ENCODE data around the gene KLK14.

Gene KLK14

DNA sequence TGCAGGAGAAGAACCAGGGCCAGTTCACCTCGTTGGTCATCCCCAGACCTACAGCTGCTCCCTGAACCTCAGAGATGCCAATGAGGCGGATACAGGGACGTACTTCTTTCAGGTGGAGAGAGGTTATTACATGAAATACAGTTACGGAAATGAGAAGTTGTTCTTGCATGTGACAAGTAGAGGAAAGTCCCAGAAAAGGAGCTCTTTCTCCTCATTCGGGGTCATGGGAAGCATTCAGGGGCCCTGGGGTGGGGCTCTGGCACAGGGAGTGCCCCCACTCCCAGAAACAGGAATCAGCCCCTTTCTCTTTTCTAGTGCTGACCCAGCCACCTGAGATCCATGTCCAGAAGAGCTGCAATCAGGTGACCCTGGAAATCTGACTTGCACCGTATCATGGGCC, 37.5 kb upstream of the KLK14 start:
- no peak overlapping the region for H3K4me3 Mint-ChIP-seq
- peaks cover 5% of the 10 kb centered on the region for H3K36me3 Mint-ChIP-seq (ENCODE audit: low read depth)
- H3K9me3 Mint-ChIP-seq = no peaks in the 10 kb centered on the region
- H3K4me1 Mint-ChIP-seq (ENCODE audit: low read depth) = peaks cover 79% of the 10 kb centered on the region
- peak overlapping the region; percentile 97 for H3K27ac Mint-ChIP-seq
- no peaks in the 10 kb centered on the region for H3K27me3 Mint-ChIP-seq
- intact Hi-C loops (cut with micrococcal nuclease) = no loop called here

GRCh38 chr19:51119611-51120010, 36.9 kb upstream of the KLK14 start:
- intact Hi-C loops (cut with micrococcal nuclease) = no loop called here
- no peaks in the 10 kb centered on the region for H3K27me3 Mint-ChIP-seq
- H3K27ac Mint-ChIP-seq = peak overlapping the region; percentile 97
- peaks cover 79% of the 10 kb centered on the region for H3K4me1 Mint-ChIP-seq (ENCODE audit: low read depth)
- no peaks in the 10 kb centered on the region for H3K9me3 Mint-ChIP-seq
- H3K36me3 Mint-ChIP-seq (ENCODE audit: low read depth) = no peaks in the 10 kb centered on the region
- H3K4me3 Mint-ChIP-seq = no peak overlapping the region

DNA sequence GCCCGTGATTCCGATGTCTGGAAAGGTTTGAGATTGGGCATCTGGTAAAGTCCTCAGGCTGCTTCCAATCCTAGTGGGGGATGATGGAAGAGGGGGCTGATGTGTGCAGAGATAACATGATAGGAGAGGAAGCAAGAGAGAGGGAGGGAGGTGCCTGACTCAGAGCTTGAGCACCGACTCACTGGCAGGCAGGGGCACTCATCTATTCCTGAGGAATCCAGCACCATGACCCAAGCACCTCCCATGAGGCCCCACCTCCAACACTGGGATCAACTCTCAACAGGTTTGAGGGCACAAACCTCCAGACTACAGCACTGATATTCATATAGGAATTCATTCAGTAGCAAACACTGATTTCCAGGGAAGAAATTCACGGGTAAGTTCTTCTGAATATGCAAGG, 36.4 kb upstream of the KLK14 start:
- intact Hi-C loops (cut with micrococcal nuclease) = no loop called here
- peak overlapping the region; percentile 97 for H3K27ac Mint-ChIP-seq
- H3K4me1 Mint-ChIP-seq (ENCODE audit: low read depth) = peaks cover 78% of the 10 kb centered on the region
- H3K27me3 Mint-ChIP-seq = no peaks in the 10 kb centered on the region
- no peaks in the 10 kb centered on the region for H3K9me3 Mint-ChIP-seq
- H3K4me3 Mint-ChIP-seq = no peak overlapping the region
- no peaks in the 10 kb centered on the region for H3K36me3 Mint-ChIP-seq (ENCODE audit: low read depth)

GRCh38 chr19:51116736-51117286, 34.1 kb upstream of the KLK14 start:
- H3K9me3 Mint-ChIP-seq = no peaks in the 10 kb centered on the region
- H3K4me1 Mint-ChIP-seq (ENCODE audit: low read depth) = peaks cover 55% of the 10 kb centered on the region
- H3K27me3 Mint-ChIP-seq = no peaks in the 10 kb centered on the region
- intact Hi-C loops (cut with micrococcal nuclease) = no loop called here
- H3K27ac Mint-ChIP-seq = no peak overlapping the region
- H3K36me3 Mint-ChIP-seq (ENCODE audit: low read depth) = no peaks in the 10 kb centered on the region
- H3K4me3 Mint-ChIP-seq = no peak overlapping the region

GRCh38 chr19:51114087-51114729, 31.5 kb upstream of the KLK14 start:
- Mint-ChIP-seq H3K36me3 (ENCODE audit: low read depth) (no peaks in the 10 kb centered on the region), H3K27ac (peak overlapping the region; percentile 44), H3K27me3 (no peaks in the 10 kb centered on the region), H3K4me3 (no peak overlapping the region), H3K9me3 (no peaks in the 10 kb centered on the region), H3K4me1 (ENCODE audit: low read depth) (peaks cover 30% of the 10 kb centered on the region)
- intact Hi-C loops (cut with micrococcal nuclease) = no loop called here

GRCh38 chr19:51111606-51112005, 28.9 kb upstream of the KLK14 start:
- no peak overlapping the region for H3K27ac Mint-ChIP-seq
- no peaks in the 10 kb centered on the region for H3K27me3 Mint-ChIP-seq
- H3K9me3 Mint-ChIP-seq = no peaks in the 10 kb centered on the region
- no peak overlapping the region for H3K4me3 Mint-ChIP-seq
- H3K36me3 Mint-ChIP-seq (ENCODE audit: low read depth) = peaks cover 22% of the 10 kb centered on the region
- H3K4me1 Mint-ChIP-seq (ENCODE audit: low read depth) = peaks cover 29% of the 10 kb centered on the region
- intact Hi-C loops (cut with micrococcal nuclease) = no loop called here

GRCh38 chr19:51110666-51110971, 27.9 kb upstream of the KLK14 start:
- Mint-ChIP-seq H3K36me3 (ENCODE audit: low read depth) (peaks cover 29% of the 10 kb centered on the region), H3K9me3 (no peaks in the 10 kb centered on the region), H3K4me3 (no peak overlapping the region), H3K27me3 (no peaks in the 10 kb centered on the region), H3K27ac (no peak overlapping the region), H3K4me1 (ENCODE audit: low read depth) (peaks cover 34% of the 10 kb centered on the region)
- intact Hi-C loops (cut with micrococcal nuclease) = no loop called here

DNA sequence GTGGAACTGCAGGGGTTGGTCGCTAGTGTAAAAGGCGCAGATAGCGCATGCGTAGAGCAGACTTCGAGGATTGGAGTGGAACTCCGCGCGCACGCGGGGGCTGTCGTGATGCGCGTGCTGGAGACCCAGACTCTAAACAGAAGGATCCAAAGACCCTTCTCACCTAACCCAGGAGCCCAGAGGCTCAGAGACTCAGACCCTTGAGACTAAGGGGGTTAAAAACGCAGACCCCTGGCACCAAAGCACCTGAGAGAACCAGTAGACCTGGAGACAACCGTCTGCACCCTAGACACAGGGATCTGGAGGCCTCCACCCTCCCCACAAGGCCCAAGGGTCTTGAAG, 26.1 kb upstream of the KLK14 start:
- intact Hi-C loops (cut with micrococcal nuclease) = loop anchor here (2.0 kb wide), 2 partner anchors 16 to 28 kb away; partner anchors contain the start of gene SIGLEC9
- Mint-ChIP-seq H3K27me3 (no peaks in the 10 kb centered on the region), H3K27ac (peak overlapping the region; percentile 88), H3K36me3 (ENCODE audit: low read depth) (peaks cover 48% of the 10 kb centered on the region), H3K4me1 (ENCODE audit: low read depth) (peaks cover 29% of the 10 kb centered on the region), H3K9me3 (no peaks in the 10 kb centered on the region), H3K4me3 (peak overlapping the region; percentile 87)

GRCh38 chr19:51108066-51108804, 25.5 kb upstream of the KLK14 start, which contains the start of gene CTU1:
TSS of gene CTU1 (minus strand) at chr19:51108409. CDS start at chr19:51104569, 3,840 bp downstream.
- no peaks in the 10 kb centered on the region for H3K9me3 Mint-ChIP-seq
- H3K4me1 Mint-ChIP-seq (ENCODE audit: low read depth) = peaks cover 33% of the 10 kb centered on the region
- H3K36me3 Mint-ChIP-seq (ENCODE audit: low read depth) = peaks cover 53% of the 10 kb centered on the region
- H3K4me3 Mint-ChIP-seq = peak within 1 kb of the TSS; percentile 87
- peak within 1 kb of the TSS; percentile 88 for H3K27ac Mint-ChIP-seq
- intact Hi-C loops (cut with micrococcal nuclease) = loop anchor here (2.0 kb wide), 2 partner anchors 17 to 29 kb away; partner anchors contain the start of gene SIGLEC9
- no peaks in the 10 kb centered on the region for H3K27me3 Mint-ChIP-seq

- H3K4me1 Mint-ChIP-seq (ENCODE audit: low read depth) = peaks cover 38% of the 10 kb centered on the region
- peak overlapping the region; percentile 87 for H3K4me3 Mint-ChIP-seq
- intact Hi-C loops (cut with micrococcal nuclease) = loop anchor here (2.0 kb wide), 2 partner anchors 17 to 29 kb away; partner anchors contain the start of gene SIGLEC9
- peaks cover 60% of the 10 kb centered on the region for H3K36me3 Mint-ChIP-seq (ENCODE audit: low read depth)
- no peaks in the 10 kb centered on the region for H3K27me3 Mint-ChIP-seq
- H3K9me3 Mint-ChIP-seq = no peaks in the 10 kb centered on the region
- peak overlapping the region; percentile 88 for H3K27ac Mint-ChIP-seq
Observed at GRCh38 chr19:51107406-51108065, 24.8 kb upstream of the KLK14 start.

DNA sequence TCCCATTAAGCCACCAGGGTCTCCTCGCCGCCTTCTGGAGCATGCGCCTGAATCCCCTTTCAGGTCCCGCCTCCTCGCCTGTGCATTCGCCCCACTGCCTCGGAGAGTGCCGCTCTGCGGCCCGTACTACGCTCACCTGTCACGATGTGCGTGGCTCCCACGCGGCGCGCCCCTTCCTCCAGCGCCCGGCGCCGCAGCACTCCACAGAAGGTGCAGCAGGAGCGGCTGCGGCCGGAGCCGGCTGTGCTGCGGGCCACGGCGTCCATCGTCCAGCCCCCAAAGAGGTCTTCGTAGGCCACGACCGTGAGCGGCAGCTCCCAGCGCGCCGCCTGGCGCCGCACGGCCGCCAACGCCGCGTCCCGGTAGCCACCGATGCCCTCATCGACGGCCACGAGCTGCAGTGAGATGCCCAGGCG, 21.2 kb upstream of the KLK14 start:
- intact Hi-C loops (cut with micrococcal nuclease) = no loop called here
- peaks cover 91% of the 10 kb centered on the region for H3K36me3 Mint-ChIP-seq (ENCODE audit: low read depth)
- peaks cover 60% of the 10 kb centered on the region for H3K4me1 Mint-ChIP-seq (ENCODE audit: low read depth)
- H3K4me3 Mint-ChIP-seq = no peak overlapping the region
- no peak overlapping the region for H3K27ac Mint-ChIP-seq
- H3K27me3 Mint-ChIP-seq = no peaks in the 10 kb centered on the region
- H3K9me3 Mint-ChIP-seq = no peaks in the 10 kb centered on the region

DNA sequence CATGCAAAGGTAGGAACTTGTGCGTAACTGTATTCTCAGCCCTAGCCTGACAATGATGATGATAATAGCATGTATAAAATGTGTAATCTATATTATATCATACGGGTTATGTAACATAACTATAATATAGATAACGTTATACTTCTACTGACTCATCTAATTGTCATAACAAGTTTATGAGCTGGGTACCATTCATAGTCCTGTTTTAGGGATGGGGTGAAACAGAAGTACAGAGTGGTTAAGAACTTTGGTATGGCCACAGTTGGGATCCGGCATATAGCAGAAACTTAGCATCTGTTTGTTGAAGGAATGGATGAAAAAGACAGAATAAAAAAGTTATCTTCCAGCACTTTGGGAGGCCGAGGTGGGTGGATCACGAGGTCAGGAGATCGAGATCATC, 20.3 kb upstream of the KLK14 start:
- Mint-ChIP-seq H3K27ac (no peak overlapping the region), H3K4me3 (no peak overlapping the region), H3K9me3 (no peaks in the 10 kb centered on the region), H3K36me3 (ENCODE audit: low read depth) (peaks cover 92% of the 10 kb centered on the region), H3K4me1 (ENCODE audit: low read depth) (peaks cover 61% of the 10 kb centered on the region), H3K27me3 (no peaks in the 10 kb centered on the region)
- intact Hi-C loops (cut with micrococcal nuclease) = no loop called here

- Mint-ChIP-seq H3K27ac (no peak overlapping the region), H3K9me3 (no peaks in the 10 kb centered on the region), H3K4me3 (no peak overlapping the region), H3K4me1 (ENCODE audit: low read depth) (peaks cover 57% of the 10 kb centered on the region), H3K36me3 (ENCODE audit: low read depth) (peaks cover 92% of the 10 kb centered on the region), H3K27me3 (no peaks in the 10 kb centered on the region)
- intact Hi-C loops (cut with micrococcal nuclease) = no loop called here
Observed at GRCh38 chr19:51101171-51101865, 18.6 kb upstream of the KLK14 start.
